SK-N-MC (cell line): ENCODE measurements around the gene DUSP3.

Experiments
- EZH2 ChIP-seq: fragments of 200-600 bp; sonication (generic); IDR thresholded peaks from one replicate; pipeline ENCODE4 v1.6.1; 2017; ENCODE audit warnings: antibody characterized with exemption
- FOXP2 ChIP-seq: optimal IDR thresholded peaks from 2 replicates; pipeline ENCODE3; 2011; ENCODE audit warnings: mild to moderate bottlenecking, moderate library complexity; ENCODE audit not compliant: insufficient read depth; ENCODE audit errors: extremely low read length, control extremely low read depth
- POLR2AphosphoS5 ChIP-seq: IDR thresholded peaks from 2 replicates; pipeline ENCODE4 v1.6.1; 2012; ENCODE audit warnings: mild to moderate bottlenecking, low read depth, low read length, borderline replicate concordance

- TF ChIP-seq EZH2: no peak
- no peak for TF ChIP-seq POLR2AphosphoS5
- TF ChIP-seq FOXP2: no peak
These were observed 54.9 kb downstream of the DUSP3 start for GRCh38 chr17:43723697-43724359.
